Glomerular visceral epithelial cell (primary cell): ENCODE data around the gene CASK.
"Not testable (repeated sequence)": the region's sequence is repeated elsewhere in the genome, so short reads cannot be mapped to it uniquely, and the experiment has no call there.

Source experiments
- DNase-seq: peaks from one replicate; pipeline ENCODE4 v3.0.0-alpha.2; 2016; ENCODE audit errors: extremely low spot score

CASK gene

GRCh38 chrX:41516456-41516855, 406.9 kb downstream of the CASK start:
- DNase-seq: no peak

- DNase-seq: no peak
These were observed 408.0 kb downstream of the CASK start for GRCh38 chrX:41515376-41515775.

GRCh38 chrX:41514179-41514578, 409.2 kb downstream of the CASK start:
- DNase-seq: no peak

- not testable (repeated sequence) for DNase-seq
These were observed 410.5 kb downstream of the CASK start for GRCh38 chrX:41512853-41513252.

- DNase-seq: no peak
These were observed 411.0 kb downstream of the CASK start for GRCh38 chrX:41512394-41512793.

- DNase-seq: no peak
These were observed 415.4 kb downstream of the CASK start for GRCh38 chrX:41507919-41508318.

GRCh38 chrX:41502004-41502403, 421.4 kb downstream of the CASK start:
- no peak for DNase-seq

GRCh38 chrX:41499984-41500383, 423.4 kb downstream of the CASK start:
- DNase-seq: no peak

GRCh38 chrX:41499195-41499594, 424.2 kb downstream of the CASK start:
- DNase-seq: no peak

- DNase-seq: peak; percentile 81
These were observed 431.9 kb downstream of the CASK start for GRCh38 chrX:41491267-41492004.

GRCh38 chrX:41490446-41490845, 432.9 kb downstream of the CASK start:
- DNase-seq: no peak

GRCh38 chrX:41482154-41482850, 441.1 kb downstream of the CASK start:
- DNase-seq: no peak

- DNase-seq: no peak
These were observed 441.9 kb downstream of the CASK start for GRCh38 chrX:41481264-41482109.

- no peak for DNase-seq
These were observed 442.7 kb downstream of the CASK start for GRCh38 chrX:41480508-41481260.

GRCh38 chrX:41478381-41478911, 444.9 kb downstream of the CASK start:
- peak; percentile 3 for DNase-seq

GRCh38 chrX:41475591-41476241, 447.6 kb downstream of the CASK start:
- DNase-seq: no peak

- no peak for DNase-seq
These were observed 448.2 kb downstream of the CASK start for GRCh38 chrX:41475191-41475590.

- DNase-seq: no peak
These were observed 448.6 kb downstream of the CASK start for GRCh38 chrX:41474726-41475100.

- DNase-seq: no peak
These were observed 449.2 kb downstream of the CASK start for GRCh38 chrX:41473936-41474725.

GRCh38 chrX:41472231-41472815, 451.0 kb downstream of the CASK start:
- peak; percentile 74 for DNase-seq
